ENCODE results near the gene OIT3. TPM values are rescaled to one million over a fixed set of nuclear protein-coding genes. Genes with fewer than 3 reads are reported as not detected.
A peak's percentile ranks its signal among the peaks of the same experiment; 100 is the strongest.

The OIT3 gene
- total RNA-seq, 1 experiment from 2014 or later: not detected

DNA sequence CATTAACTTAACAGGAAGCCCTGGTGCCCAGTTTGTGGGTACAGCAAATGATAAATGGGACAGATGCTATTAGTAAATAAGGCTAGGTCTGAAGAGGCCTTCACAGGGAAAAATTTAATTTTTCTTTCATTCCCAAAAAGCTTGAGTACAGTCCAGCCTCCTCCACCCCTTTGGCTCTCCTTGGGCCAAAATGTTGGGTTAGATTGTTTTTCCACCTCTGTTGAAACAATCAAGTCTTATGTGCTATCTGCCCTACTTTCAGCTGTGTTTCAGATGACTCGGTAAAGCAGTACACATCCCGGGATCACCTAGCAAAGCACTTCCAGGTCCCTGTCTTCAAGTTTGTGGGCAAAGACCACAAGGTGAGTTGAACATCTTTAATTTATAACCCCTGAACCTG, 36.7 kb downstream of the OIT3 start:
- intact Hi-C loops (cut with micrococcal nuclease): no loop called here
- no peak overlapping the region for H3K27ac ChIP-seq (ENCODE audit: low read length)
- H3F3A ChIP-seq (ENCODE audit: low read length, unreplicated experiment): no peaks in the 10 kb centered on the region
- no peak overlapping the region for H2AFZ ChIP-seq (ENCODE audit: low read length)
- DNase-seq: no peak
- no peak for ATAC-seq
- H4K20me1 ChIP-seq (ENCODE audit: low read length): no peaks in the 10 kb centered on the region
- ChIA-PET POLR2A (ENCODE audit: unreplicated experiment) (no interaction called here), CTCF (no interaction called here)
- no peaks in the 10 kb centered on the region for H3K9me2 ChIP-seq (replicated peaks; ENCODE audit: low read length)
- BruUV-seq (replicated peaks): no TSS peak
- H3K9me3 ChIP-seq (ENCODE audit: low read length): no peaks in the 10 kb centered on the region
- no peaks in the 10 kb centered on the region for H3K36me3 ChIP-seq (ENCODE audit: low read depth, low read length)
- no peak overlapping the region for H3K9ac ChIP-seq (ENCODE audit: low read length)
- H3K4me3 ChIP-seq (ENCODE audit: low read length): no peak overlapping the region
- H3K27me3 ChIP-seq (ENCODE audit: low read length): peaks cover 25% of the 10 kb centered on the region
- no peak overlapping the region for H3K4me2 ChIP-seq (ENCODE audit: low read length)
- no peaks in the 10 kb centered on the region for H3K79me2 ChIP-seq (ENCODE audit: low read length)
- peaks cover 6% of the 10 kb centered on the region for H3K4me1 ChIP-seq (ENCODE audit: insufficient read depth, low read length)
- TF ChIP-seq EZH2 (IDR thresholded peaks at IDR 0.05; ENCODE audit: low read length, unreplicated experiment): no peak
- TF ChIP-seq EZH2phosphoT487 (IDR thresholded peaks at IDR 0.05; ENCODE audit: borderline replicate concordance, low read length): no peak
- no peak for TF ChIP-seq CTCF (conservative IDR thresholded peaks at IDR 0.05; ENCODE audit: low read depth, low read length)

GRCh38 chr10:72932259-72933015, 38.9 kb downstream of the OIT3 start:
- Histone ChIP-seq H3K27me3 (ENCODE audit: low read length) (0 out of 2 replicates have a peak, but pooled peaks cover 9% of the 10 kb centered on the region), H3K9me2 (replicated peaks; ENCODE audit: low read length) (peaks cover 7% of the 10 kb centered on the region; the same call in 1 of the 2 replicates), H3K9me3 (ENCODE audit: low read length) (no peaks in the 10 kb centered on the region), H3K27ac (ENCODE audit: low read length) (no peak overlapping the region), H3K9ac (ENCODE audit: low read length) (no peak overlapping the region), H3K4me3 (ENCODE audit: low read length) (no peak overlapping the region), H2AFZ (ENCODE audit: low read length) (no peak overlapping the region), H3K4me1 (ENCODE audit: insufficient read depth, low read length) (peaks cover 10% of the 10 kb centered on the region), H3K79me2 (ENCODE audit: low read length) (no peaks in the 10 kb centered on the region), H3F3A (ENCODE audit: low read length, unreplicated experiment) (no peaks in the 10 kb centered on the region), H4K20me1 (ENCODE audit: low read length) (no peaks in the 10 kb centered on the region), H3K4me2 (ENCODE audit: low read length) (no peak overlapping the region), H3K36me3 (ENCODE audit: low read depth, low read length) (no peaks in the 10 kb centered on the region)
- no TSS peak for BruUV-seq (replicated peaks)
- ATAC-seq: no peak
- intact Hi-C loops (cut with micrococcal nuclease): no loop called here
- ChIA-PET POLR2A (ENCODE audit: unreplicated experiment) (no interaction called here), CTCF (no interaction called here)
- DNase-seq: no peak
- TF ChIP-seq EZH2phosphoT487 (IDR thresholded peaks at IDR 0.05; ENCODE audit: borderline replicate concordance, low read length): no peak
- TF ChIP-seq EZH2 (IDR thresholded peaks at IDR 0.05; ENCODE audit: low read length, unreplicated experiment): no peak
- TF ChIP-seq CTCF (conservative IDR thresholded peaks at IDR 0.05; ENCODE audit: low read depth, low read length): no peak

DNA sequence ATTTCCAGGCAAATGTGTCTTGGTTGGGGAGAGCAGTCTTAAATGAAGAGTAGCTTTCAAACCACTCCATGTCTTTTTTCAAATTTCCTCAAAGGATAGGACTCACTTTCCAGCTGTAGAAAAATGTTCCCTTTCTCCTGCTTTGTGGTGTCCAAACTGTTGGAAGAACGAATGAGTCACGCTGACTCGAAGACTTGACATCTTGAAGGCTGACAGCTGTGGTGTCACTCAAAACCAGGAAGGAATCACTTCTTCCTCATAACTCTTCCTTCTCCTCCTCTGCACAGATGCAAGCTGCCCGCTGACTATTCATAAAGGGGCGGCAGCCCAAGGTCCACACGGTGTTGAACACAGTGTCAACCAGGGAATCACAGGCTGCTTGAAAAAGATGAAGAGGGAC, 41.8 kb downstream of the OIT3 start:
- no peaks in the 10 kb centered on the region for H3K79me2 ChIP-seq (ENCODE audit: low read length)
- intact Hi-C loops (cut with micrococcal nuclease): no loop called here
- peak; percentile 97 for DNase-seq
- H2AFZ ChIP-seq (ENCODE audit: low read length): no peak overlapping the region
- no peaks in the 10 kb centered on the region for H3F3A ChIP-seq (ENCODE audit: low read length, unreplicated experiment)
- ChIA-PET POLR2A (ENCODE audit: unreplicated experiment) (interaction anchor here (0.5 kb wide), 1 partner anchor 55 kb away, joined by 3 read pairs; no protein-coding TSS in a partner anchor), CTCF (interaction anchor here (0.6 kb wide), 1 partner anchor 152 kb away, joined by 15 read pairs; no protein-coding TSS in a partner anchor)
- ATAC-seq: peak; percentile 83
- H3K4me1 ChIP-seq (ENCODE audit: insufficient read depth, low read length): peaks cover 10% of the 10 kb centered on the region
- H3K27me3 ChIP-seq (ENCODE audit: low read length): peaks cover 8% of the 10 kb centered on the region; the same call in 1 of the 2 replicates
- BruUV-seq (replicated peaks): no TSS peak
- no peaks in the 10 kb centered on the region for H3K9me3 ChIP-seq (ENCODE audit: low read length)
- H3K27ac ChIP-seq (ENCODE audit: low read length): no peak overlapping the region
- H3K9ac ChIP-seq (ENCODE audit: low read length): no peak overlapping the region
- TF ChIP-seq EZH2phosphoT487 (IDR thresholded peaks at IDR 0.05; ENCODE audit: borderline replicate concordance, low read length): no peak
- no peak for TF ChIP-seq CTCF (conservative IDR thresholded peaks at IDR 0.05; ENCODE audit: low read depth, low read length)
- no peak for TF ChIP-seq EZH2 (IDR thresholded peaks at IDR 0.05; ENCODE audit: low read length, unreplicated experiment)
- 0 out of 2 replicates have a peak overlapping the region, but pooled peaks have one; percentile 1 for H3K4me2 ChIP-seq (ENCODE audit: low read length)
- H3K4me3 ChIP-seq (ENCODE audit: low read length): no peak overlapping the region
- H4K20me1 ChIP-seq (ENCODE audit: low read length): no peaks in the 10 kb centered on the region
- peaks cover 7% of the 10 kb centered on the region; the same call in 1 of the 2 replicates for H3K9me2 ChIP-seq (replicated peaks; ENCODE audit: low read length)
- no peaks in the 10 kb centered on the region for H3K36me3 ChIP-seq (ENCODE audit: low read depth, low read length)
